OCI-LY1 (cell line): ENCODE results near the gene SFI1.

ENCODE experiments used
- H2AFZ ChIP-seq: fragments of 200-600 bp; sonication (generic), shearing (Covaris generic); 2 replicates; pipeline ENCODE4 v1.6.0; 2014; ENCODE audit warnings: antibody characterized with exemption, mild to moderate bottlenecking, low read length
- H3F3A ChIP-seq: fragments of 200-600 bp; sonication (generic), shearing (Covaris generic); 2 replicates; pipeline ENCODE4 v1.6.0; 2014; ENCODE audit warnings: mild to moderate bottlenecking, antibody characterized with exemption, low read length, moderate library complexity; ENCODE audit not compliant: insufficient read depth
- H3K27ac ChIP-seq: fragments of 200-600 bp; sonication (generic); 2 replicates; pipeline ENCODE4 v1.5.1; 2014; ENCODE audit warnings: low read length, mixed run types, mild to moderate bottlenecking, low read depth; ENCODE audit not compliant: poor library complexity, severe bottlenecking
- H3K27me3 ChIP-seq: fragments of 200-600 bp; sonication (generic); 2 replicates; pipeline ENCODE4 v1.6.0; 2014; ENCODE audit warnings: antibody characterized with exemption, mild to moderate bottlenecking, low read length, moderate library complexity; ENCODE audit not compliant: insufficient read depth
- H3K36me3 ChIP-seq: fragments of 200-600 bp; sonication (generic); 2 replicates; pipeline ENCODE4 v1.6.1; 2014; ENCODE audit warnings: mild to moderate bottlenecking, antibody characterized with exemption, low read length, moderate library complexity, mixed read lengths; ENCODE audit not compliant: insufficient read depth
- H3K4me1 ChIP-seq: fragments of 200-600 bp; sonication (generic); 2 replicates; pipeline ENCODE4 v1.5.1; 2014; ENCODE audit warnings: mild to moderate bottlenecking, low read length, moderate library complexity; ENCODE audit not compliant: insufficient read depth, severe bottlenecking
- H3K4me2 ChIP-seq: fragments of 200-600 bp; sonication (generic), shearing (Covaris generic); 2 replicates; pipeline ENCODE4 v1.6.1; 2014; ENCODE audit warnings: low read length
- H3K4me3 ChIP-seq: fragments of 200-600 bp; sonication (generic); 2 replicates; pipeline ENCODE4 v1.5.1; 2014; ENCODE audit warnings: low read length, low read depth, mild to moderate bottlenecking, mixed read lengths; ENCODE audit not compliant: poor library complexity, severe bottlenecking
- H3K79me2 ChIP-seq: fragments of 200-600 bp; shearing (Covaris generic); 2 replicates; pipeline ENCODE4 v1.6.1; 2016; ENCODE audit warnings: mixed run types, low read length, mixed read lengths; ENCODE audit not compliant: insufficient read depth
- H3K9ac ChIP-seq: fragments of 200-600 bp; sonication (generic), shearing (Covaris generic); 2 replicates; pipeline ENCODE4 v1.6.1; 2014; ENCODE audit warnings: mild to moderate bottlenecking, low read length, mixed read lengths
- H3K9me2 ChIP-seq: fragments of 200-600 bp; sonication (generic), shearing (Covaris generic); 2 replicates; pipeline ENCODE4 v1.6.1; 2014; ENCODE audit warnings: low read depth, mild to moderate bottlenecking, low read length, mixed read lengths
- H3K9me3 ChIP-seq: fragments of 200-600 bp; shearing (Covaris generic); 2 replicates; pipeline ENCODE4 v1.6.1; 2014; ENCODE audit warnings: low read length, mixed read lengths
- H4K20me1 ChIP-seq: fragments of 200-600 bp; sonication (generic), shearing (Covaris generic); 2 replicates; pipeline ENCODE4 v1.6.0; 2016; ENCODE audit warnings: mild to moderate bottlenecking, low read length; ENCODE audit not compliant: insufficient read depth
- CTCF ChIP-seq: fragments of 200-600 bp; sonication (generic), shearing (Covaris generic); IDR thresholded peaks from 2 replicates; pipeline ENCODE4 v1.5.1; 2017; ENCODE audit warnings: mild to moderate bottlenecking, antibody characterized with exemption, low read length, moderate library complexity, mixed read lengths
- EZH2 ChIP-seq: fragments of 200-600 bp; sonication (generic), shearing (Covaris generic); IDR thresholded peaks from 2 replicates; pipeline ENCODE4 v1.8.0; 2017; ENCODE audit warnings: borderline replicate concordance, mixed run types, mild to moderate bottlenecking, antibody characterized with exemption, low read length, moderate library complexity, mixed read lengths

SFI1 gene

GRCh38 chr22:31577711-31578110, 81.4 kb downstream of the SFI1 start:
- Histone ChIP-seq H3K27me3 (no peaks in the 10 kb centered on the region), H3K36me3 (peaks cover 79% of the 10 kb centered on the region), H3K4me3 (no peak overlapping the region), H3K79me2 (no peaks in the 10 kb centered on the region), H3K9me3 (no peaks in the 10 kb centered on the region), H3K27ac (no peak overlapping the region), H3K9me2 (no peaks in the 10 kb centered on the region), H2AFZ (no peak overlapping the region), H4K20me1 (no peaks in the 10 kb centered on the region), H3K4me1 (no peaks in the 10 kb centered on the region), H3K9ac (no peak overlapping the region), H3F3A (no peaks in the 10 kb centered on the region), H3K4me2 (no peak overlapping the region)
- TF ChIP-seq CTCF = no peak
- TF ChIP-seq EZH2 = no peak

GRCh38 chr22:31578171-31578570, 81.8 kb downstream of the SFI1 start:
- H3F3A ChIP-seq = no peaks in the 10 kb centered on the region
- no peak overlapping the region for H3K4me2 ChIP-seq
- no peaks in the 10 kb centered on the region for H3K9me3 ChIP-seq
- no peak overlapping the region for H3K27ac ChIP-seq
- no peaks in the 10 kb centered on the region for H3K27me3 ChIP-seq
- H3K4me3 ChIP-seq = no peak overlapping the region
- H3K9me2 ChIP-seq = no peaks in the 10 kb centered on the region
- no peak overlapping the region for H2AFZ ChIP-seq
- H4K20me1 ChIP-seq = no peaks in the 10 kb centered on the region
- H3K79me2 ChIP-seq = no peaks in the 10 kb centered on the region
- TF ChIP-seq CTCF = no peak
- no peak for TF ChIP-seq EZH2
- no peaks in the 10 kb centered on the region for H3K4me1 ChIP-seq
- no peak overlapping the region for H3K9ac ChIP-seq
- H3K36me3 ChIP-seq = peaks cover 75% of the 10 kb centered on the region

GRCh38 chr22:31579835-31580242, 83.5 kb downstream of the SFI1 start:
- Histone ChIP-seq H3K27me3 (no peaks in the 10 kb centered on the region), H4K20me1 (no peaks in the 10 kb centered on the region), H3K9me2 (no peaks in the 10 kb centered on the region), H3K4me3 (no peak overlapping the region), H3K4me1 (no peaks in the 10 kb centered on the region), H3K36me3 (peaks cover 78% of the 10 kb centered on the region), H3K27ac (no peak overlapping the region), H3K4me2 (no peak overlapping the region), H2AFZ (no peak overlapping the region), H3K79me2 (no peaks in the 10 kb centered on the region), H3F3A (no peaks in the 10 kb centered on the region), H3K9me3 (no peaks in the 10 kb centered on the region), H3K9ac (no peak overlapping the region)
- TF ChIP-seq EZH2 = no peak

GRCh38 chr22:31583861-31584485, 87.6 kb downstream of the SFI1 start:
- Histone ChIP-seq H3K4me3 (no peak overlapping the region), H3K9ac (no peak overlapping the region), H3F3A (no peaks in the 10 kb centered on the region), H3K36me3 (peaks cover 82% of the 10 kb centered on the region), H3K79me2 (no peaks in the 10 kb centered on the region), H3K4me2 (no peak overlapping the region), H3K9me2 (no peaks in the 10 kb centered on the region), H3K27ac (no peak overlapping the region), H4K20me1 (no peaks in the 10 kb centered on the region), H2AFZ (no peak overlapping the region), H3K9me3 (no peaks in the 10 kb centered on the region), H3K27me3 (no peaks in the 10 kb centered on the region), H3K4me1 (no peaks in the 10 kb centered on the region)
- TF ChIP-seq CTCF (no peak), EZH2 (no peak)
